Measurements from ENCODE around the gene MAGIX.

DNA sequence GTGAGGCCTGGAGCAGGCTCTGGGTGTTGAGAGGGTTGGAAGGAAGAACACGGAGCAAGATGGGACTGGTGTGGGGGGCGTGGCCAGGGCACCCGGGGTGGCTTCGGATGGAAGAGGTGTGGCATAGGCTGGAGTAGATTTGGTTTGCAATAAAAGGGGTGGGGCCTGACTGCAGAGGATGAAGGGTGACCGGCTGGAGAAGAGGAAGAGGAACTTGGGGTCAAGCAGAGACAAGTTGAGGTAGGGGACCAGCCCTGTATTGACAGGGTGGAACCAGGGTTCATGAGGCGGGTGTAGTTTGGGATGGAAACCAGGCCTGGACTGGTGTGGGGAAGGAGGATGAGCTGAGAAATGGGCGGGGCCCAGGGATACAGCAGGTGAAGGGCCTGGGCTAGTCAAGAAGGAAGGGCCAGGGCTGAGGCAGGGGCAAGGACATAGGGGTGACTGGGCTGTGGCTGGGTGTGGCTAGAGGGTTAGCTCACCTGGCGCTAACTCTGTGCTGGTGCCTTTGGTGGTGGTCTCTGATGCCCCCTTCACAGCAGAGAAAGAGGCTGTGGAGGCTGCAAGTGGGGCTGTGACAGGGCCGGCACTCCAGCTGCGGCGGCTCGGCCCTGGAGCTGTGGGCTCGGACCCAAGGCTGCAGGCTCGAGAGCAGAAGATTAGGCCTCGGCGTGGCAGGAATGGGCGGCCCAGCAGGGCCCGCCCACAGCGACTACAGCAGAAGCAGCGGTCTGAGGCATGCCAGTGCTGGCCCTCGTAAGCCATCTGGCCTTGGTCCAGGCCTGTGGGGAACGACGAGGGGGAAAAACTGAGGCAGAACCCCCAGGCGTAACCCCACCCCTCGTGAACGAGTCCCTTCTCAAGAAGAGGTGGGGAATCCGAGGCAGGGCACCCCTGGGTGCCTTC lies 14.1 kb downstream of the MAGIX start:
- no peak for TF ChIP-seq CTCF (IDR thresholded peaks at IDR 0.05)
- no peak for TF ChIP-seq POLR2A (IDR thresholded peaks at IDR 0.05)
- TF ChIP-seq EP300 (IDR thresholded peaks at IDR 0.05) = no peak
